ENCODE data around the gene METTL5. TPM values are rescaled to one million over a fixed set of nuclear protein-coding genes. Genes with fewer than 3 reads are reported as not detected.

The METTL5 gene
- total and polyA plus RNA-seq, 12 donors: 55.7 to 87.3 (median 69.1) TPM

DNA sequence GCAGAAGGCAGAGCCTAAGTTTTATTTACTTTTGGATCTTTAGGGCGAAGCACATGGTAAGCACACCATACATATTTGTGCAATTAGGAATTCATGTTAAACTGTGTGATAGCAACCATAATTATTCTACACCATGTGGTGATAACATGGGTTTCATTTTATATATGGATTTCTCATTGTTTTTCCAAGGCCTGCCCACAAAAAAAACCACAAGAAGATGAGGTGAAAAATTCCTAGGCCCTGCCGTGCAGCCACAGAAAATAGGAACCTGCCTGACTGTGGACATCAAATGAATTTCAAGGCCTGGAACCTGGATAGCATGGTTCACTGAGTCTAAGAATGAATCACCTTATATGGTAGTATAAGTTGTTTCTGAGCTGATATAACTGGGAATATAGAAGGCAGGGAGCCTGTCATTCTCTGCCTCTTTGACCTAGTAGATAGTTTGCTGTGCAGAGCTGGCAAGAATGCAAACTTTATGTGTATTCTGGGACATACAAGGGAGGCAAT is 48.4 kb downstream of the METTL5 start:
- H3K36me3 ChIP-seq: no peaks in the 10 kb centered on the region
- H3K9me3 ChIP-seq: no peaks in the 10 kb centered on the region
- 50 to 73% methylated on average over 2 of the region's 2 CpGs for whole genome bisulfite sequencing, 2 donors
- no peak overlapping the region for H3K4me3 ChIP-seq
- intact Hi-C loops (cut with DNase I): no loop called here
- ATAC-seq (no peak), DNase-seq (no peak)
- no peaks in the 10 kb centered on the region for H3K27me3 ChIP-seq
- no peaks in the 10 kb centered on the region for H3K4me1 ChIP-seq
- no peak overlapping the region for H3K27ac ChIP-seq
- TF ChIP-seq, protein P1, sequence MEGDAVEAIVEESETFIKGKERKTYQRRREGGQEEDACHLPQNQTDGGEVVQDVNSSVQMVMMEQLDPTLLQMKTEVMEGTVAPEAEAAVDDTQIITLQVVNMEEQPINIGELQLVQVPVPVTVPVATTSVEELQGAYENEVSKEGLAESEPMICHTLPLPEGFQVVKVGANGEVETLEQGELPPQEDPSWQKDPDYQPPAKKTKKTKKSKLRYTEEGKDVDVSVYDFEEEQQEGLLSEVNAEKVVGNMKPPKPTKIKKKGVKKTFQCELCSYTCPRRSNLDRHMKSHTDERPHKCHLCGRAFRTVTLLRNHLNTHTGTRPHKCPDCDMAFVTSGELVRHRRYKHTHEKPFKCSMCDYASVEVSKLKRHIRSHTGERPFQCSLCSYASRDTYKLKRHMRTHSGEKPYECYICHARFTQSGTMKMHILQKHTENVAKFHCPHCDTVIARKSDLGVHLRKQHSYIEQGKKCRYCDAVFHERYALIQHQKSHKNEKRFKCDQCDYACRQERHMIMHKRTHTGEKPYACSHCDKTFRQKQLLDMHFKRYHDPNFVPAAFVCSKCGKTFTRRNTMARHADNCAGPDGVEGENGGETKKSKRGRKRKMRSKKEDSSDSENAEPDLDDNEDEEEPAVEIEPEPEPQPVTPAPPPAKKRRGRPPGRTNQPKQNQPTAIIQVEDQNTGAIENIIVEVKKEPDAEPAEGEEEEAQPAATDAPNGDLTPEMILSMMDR (IDR thresholded peaks at IDR 0.05): no peak

DNA sequence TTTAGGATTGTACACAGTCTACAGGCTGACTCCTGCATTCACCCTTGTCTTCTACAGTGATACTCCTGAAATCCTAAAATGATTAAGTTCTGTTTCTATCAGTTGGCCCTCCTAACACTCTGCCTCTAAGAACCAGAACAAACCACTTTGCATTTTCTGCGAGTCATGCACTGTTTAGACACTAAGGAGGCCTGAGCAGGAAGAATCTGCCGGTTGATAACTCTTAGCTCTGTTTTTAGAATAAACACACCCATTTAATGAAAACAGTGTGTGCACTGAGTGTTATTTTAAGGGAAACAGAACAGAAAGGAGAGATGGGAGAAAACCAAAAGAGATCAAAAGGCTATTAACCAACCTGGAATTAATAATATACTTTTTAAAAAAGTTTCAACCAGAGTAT is 48.9 kb downstream of the METTL5 start:
- no peak for DNase-seq
- intact Hi-C loops (cut with DNase I): no loop called here
- H3K4me3 ChIP-seq: no peak overlapping the region
- peak in 1 of 8 donors; percentile 42 for ATAC-seq
- no peaks in the 10 kb centered on the region for H3K36me3 ChIP-seq
- 48 to 71% methylated on average over 2 of the region's 2 CpGs for WGBS, 2 donors
- TF ChIP-seq, protein P1 (IDR thresholded peaks at IDR 0.05): no peak
- no peaks in the 10 kb centered on the region for H3K27me3 ChIP-seq
- no peak overlapping the region for H3K27ac ChIP-seq
- H3K9me3 ChIP-seq: no peaks in the 10 kb centered on the region
- no peaks in the 10 kb centered on the region for H3K4me1 ChIP-seq

DNA sequence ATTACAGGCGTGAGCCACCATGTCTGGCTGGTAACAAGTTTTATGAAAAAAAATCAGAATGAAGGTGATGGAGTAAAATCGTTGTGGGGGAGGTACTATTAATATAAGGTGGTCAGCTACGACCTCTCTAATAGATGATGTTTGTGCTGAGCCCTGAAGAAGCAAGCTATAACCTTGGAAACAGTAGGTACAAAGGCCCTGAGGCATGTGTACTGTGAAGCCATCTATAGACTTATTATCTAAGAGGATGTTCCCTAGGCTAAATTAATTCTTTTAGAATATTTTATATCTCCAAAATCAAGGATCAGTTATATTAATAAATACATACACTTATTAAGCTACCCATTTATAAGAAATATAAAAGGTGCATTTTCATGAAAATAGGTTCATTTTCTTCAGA is 49.4 kb downstream of the METTL5 start:
- no peak overlapping the region for H3K4me3 ChIP-seq
- ATAC-seq (no peak), DNase-seq (no peak)
- intact Hi-C loops (cut with DNase I): no loop called here
- H3K9me3 ChIP-seq: no peaks in the 10 kb centered on the region
- H3K4me1 ChIP-seq: no peaks in the 10 kb centered on the region
- H3K36me3 ChIP-seq: no peaks in the 10 kb centered on the region
- no peaks in the 10 kb centered on the region for H3K27me3 ChIP-seq
- TF ChIP-seq, protein P1 (IDR thresholded peaks at IDR 0.05): no peak
- H3K27ac ChIP-seq: no peak overlapping the region
- WGBS, 2 donors: 90 to 95% methylated on average over 3 of the region's 3 CpGs

DNA sequence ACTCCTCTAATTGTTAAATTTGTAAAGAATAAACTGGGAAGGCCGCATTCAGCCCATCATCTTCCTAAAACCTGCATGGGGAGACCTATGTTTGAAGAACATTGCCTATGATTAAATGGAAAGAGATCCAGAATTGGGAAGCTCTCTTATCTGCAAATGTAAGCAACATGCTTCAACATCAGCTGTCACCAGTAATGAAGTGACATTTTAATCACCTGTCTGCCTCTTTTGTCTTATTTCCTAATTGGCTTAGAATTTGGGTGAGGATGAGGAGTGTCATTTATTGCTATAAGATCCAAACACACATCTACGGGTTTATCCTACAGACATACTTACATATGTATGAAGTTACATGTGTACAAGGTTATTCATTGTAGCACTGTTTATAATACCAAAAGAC is 52.1 kb downstream of the METTL5 start:
- Histone ChIP-seq H3K27ac (no peak overlapping the region), H3K27me3 (peaks cover 0 to 27% (median 18%) of the 10 kb centered on the region in 7 donors), H3K4me1 (peaks cover 0 to 15% (median 6%) of the 10 kb centered on the region in 9 donors), H3K4me3 (no peak overlapping the region), H3K36me3 (no peaks in the 10 kb centered on the region), H3K9me3 (no peaks in the 10 kb centered on the region)
- intact Hi-C loops (cut with DNase I): no loop called here
- TF ChIP-seq, protein P1 (IDR thresholded peaks at IDR 0.05): no peak
- DNase-seq: no peak
- ATAC-seq: no peak
- WGBS, 2 donors: 83 to 90% methylated on average over 2 of the region's 2 CpGs
